NAMALWA (cell line): ENCODE data around the gene MLN.

ENCODE experiments used
- DNase-seq: peaks from one replicate; pipeline ENCODE4 v3.0.0-alpha.2; 2015; ENCODE audit warnings: low spot score

MLN gene

DNA sequence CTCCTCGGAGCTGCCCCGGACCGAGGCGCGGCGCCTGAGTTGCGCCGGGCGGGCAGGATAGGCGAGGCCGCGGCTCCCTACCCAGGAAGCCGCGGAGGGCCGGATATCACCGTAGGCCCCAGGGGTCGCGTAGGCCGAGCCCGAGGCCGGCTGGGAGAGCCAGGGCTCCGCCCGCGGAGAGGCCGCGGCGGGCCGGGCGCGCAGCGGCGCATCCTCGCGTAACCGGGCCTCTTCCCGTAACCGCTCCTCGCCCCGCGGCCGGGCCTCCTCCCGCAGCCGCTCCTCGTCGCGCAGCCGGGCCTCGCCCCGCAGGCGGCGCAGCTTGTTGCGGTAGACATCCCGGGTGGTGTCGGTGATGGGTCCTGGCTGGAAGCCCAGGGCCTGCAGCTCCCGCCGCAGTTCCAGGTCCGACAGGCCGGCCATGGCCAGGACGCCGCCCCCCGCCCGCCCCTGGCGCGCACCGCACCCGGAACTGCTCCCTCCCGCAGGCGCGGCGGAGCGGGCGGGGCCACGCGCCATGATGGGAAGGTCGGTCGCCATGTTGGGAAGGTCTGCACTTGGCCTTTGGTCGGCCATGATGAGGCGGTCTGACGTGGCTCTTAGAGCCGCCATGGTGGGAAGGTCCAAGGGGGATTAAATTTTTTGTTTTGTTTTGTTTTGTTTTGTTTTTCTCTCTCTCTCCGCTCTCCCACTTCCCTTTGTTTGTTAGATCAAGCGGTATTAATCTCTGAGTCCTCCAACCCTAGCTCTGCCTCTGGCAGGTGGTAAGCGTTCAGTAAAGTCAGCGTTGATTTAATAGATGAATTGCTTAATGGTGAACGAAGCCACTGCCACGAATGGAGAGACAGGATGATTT lies 14.9 kb downstream of the MLN start, which contains the start of gene LEMD2:
TSS of gene LEMD2 (minus strand) at position 437 of the 856 bp plus-strand sequence. CDS start at position 423, 14 bp downstream.
- peak; percentile 91 for DNase-seq

DNA sequence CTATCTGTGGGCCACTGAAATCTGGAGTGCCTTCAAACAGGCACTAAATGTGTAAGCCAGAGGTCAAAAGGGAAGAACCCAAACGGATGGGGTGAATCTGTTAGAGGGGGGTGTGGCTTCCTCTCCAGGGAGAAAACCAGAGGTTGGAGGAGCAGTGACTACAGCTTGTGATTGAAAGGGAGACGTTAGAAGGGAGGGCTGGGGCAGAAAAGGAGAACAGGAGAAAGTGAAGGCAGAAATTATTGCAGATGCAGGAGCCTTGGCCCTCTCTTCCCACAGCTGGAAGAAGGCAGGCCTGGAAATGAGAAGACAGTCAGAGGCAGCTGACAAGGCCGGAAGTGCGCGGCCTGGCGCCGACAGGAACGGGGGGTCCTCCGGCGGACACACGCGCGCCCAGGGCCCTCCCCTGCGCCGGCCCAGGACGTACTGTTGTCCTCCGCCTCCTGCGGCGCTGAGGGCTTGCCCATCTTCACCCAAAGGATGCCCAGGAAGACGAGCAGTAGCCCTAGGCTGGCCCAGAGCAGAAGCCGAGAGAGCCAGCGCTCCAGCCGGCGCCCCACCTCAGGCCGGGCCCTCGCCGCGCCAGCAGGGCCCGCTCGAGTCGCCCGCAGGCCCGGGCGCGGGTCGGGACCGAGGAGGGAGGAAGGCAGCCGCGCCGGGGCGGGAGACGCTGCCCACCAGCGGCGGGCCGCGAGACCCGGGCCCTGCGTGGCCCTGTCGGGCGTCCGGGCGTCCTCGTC lies 15.7 kb downstream of the MLN start:
- DNase-seq = peak; percentile 75

DNA sequence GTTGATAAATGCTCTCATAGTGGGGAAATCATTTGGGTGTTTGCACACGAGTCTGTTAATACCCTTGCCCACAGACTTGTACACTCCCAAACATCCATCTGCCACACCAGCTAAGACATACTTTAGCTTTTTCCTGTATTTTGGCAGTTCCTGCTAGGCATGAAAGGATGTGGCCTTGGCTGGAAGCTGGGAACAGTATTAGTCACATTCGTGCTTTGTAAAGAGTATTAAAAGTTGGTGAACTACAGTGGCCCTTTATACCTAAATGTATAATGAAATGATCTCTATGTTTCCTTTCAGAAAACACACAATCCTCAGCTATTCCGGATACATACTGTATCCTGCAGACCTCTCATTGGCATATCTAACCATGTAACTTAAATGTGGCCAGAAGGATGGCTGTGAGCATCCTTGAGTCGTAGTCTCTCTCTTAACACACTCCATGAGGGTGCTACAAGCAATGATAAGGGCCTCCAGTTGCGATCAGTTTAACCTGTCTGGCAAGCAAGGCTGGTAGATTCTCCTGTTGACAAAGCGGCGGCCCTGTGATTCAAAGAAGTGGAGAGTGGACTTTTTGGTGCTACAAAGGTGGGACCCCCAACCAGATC lies 16.4 kb downstream of the MLN start:
- DNase-seq = no peak

GRCh38 chr6:33786736-33787135 lies 17.1 kb downstream of the MLN start:
- DNase-seq = no peak

DNA sequence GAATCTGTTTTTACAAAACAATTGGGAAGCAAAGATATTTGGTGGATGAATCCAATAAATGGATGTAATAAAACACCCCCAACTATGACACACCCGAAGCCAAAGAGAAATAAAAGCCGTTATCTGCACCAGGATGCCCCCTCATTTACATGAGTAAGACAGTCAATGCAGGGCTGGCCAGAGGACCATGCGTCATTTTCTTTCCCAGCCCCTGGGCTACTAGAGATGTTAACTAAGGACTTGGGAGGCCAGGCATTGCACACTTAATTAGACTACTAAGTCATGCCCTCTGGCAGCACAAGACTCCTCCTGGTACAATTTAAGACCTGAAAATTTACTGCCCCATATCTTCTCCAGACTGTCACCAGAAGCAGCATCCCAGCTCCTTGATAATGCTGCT lies 18.0 kb downstream of the MLN start:
- DNase-seq = no peak

DNA sequence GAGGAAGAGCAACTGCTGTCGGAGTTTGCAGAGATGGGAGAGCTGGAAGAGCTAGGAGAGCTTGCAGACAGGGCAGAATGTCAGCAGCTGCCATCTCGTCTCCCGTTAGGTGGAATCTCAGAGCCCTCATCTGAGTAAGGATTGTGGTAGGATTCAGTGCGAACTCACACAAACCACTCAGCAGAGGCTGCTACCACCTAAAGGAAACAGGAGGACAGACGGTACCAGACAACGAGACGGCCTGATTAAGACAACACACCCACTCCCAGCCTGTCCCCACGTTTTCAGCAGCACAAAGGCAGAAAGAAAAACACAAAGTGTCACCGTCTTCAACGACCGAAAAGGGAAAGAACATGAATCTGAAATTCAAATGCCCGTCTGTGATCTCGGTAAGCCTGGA lies 19.0 kb downstream of the MLN start:
- DNase-seq = no peak

GRCh38 chr6:33783781-33784520 lies 19.9 kb downstream of the MLN start:
- no peak for DNase-seq

GRCh38 chr6:33782561-33782960 lies 21.2 kb downstream of the MLN start:
- DNase-seq = no peak

DNA sequence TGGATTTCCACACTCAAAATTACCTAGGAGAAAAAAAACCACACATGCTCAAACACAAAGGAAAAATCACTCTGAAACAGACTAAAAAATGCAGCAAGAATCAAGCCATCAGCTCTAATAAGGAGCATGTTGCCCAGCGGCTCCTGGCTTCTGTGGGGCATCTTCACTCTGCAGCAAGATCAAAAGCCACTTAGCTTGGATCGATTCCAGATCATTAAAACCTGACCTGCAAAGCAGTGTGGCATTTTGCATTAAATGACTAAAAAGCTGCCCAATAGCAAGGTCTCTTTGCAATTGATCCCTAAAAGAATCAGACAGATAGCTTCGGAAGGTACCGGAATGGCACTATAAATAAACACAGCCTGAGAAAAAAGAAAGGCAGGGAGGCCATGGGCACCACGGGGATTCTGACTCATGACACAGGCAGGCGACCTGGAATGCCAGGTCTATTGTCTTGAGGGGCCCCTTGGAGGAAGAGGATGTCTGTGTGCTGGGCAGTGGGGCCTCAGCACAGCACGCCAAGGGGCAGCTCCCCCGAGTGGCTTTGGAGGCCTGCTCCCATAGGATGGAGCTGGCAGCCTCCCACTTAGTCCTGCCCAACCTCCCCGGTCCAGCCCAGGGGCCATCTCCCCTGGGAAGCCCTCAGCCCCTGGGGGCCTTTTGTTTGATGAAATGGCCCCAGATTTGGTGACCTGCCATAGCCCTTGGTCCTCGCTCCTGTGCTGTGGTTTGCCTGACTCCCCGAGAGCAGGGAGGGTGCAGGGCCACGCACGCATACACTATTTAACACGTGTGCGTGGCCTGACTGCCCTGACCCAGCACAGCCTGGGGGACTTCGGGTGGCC lies 22.4 kb downstream of the MLN start:
- no peak for DNase-seq

GRCh38 chr6:33779895-33780294 lies 23.9 kb downstream of the MLN start:
- no peak for DNase-seq

DNA sequence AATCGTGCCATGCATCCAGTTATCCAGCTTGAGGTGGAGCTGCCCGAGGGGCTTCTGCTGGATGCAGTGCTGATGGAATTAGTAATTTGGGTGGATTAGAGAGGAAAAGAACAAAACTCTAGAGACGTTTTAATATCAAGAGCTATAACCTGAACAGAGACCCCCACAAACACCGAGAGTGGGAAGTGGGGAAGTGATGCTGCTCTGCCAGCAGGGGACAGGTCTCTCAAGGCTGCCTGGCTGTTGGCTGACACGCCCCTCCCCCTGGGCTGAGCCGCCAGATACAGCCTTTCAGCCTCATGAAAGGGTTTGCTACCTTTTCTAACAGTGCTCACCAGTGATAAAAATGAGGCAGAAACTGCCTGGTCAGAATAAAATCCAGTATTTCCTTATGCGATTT lies 24.5 kb downstream of the MLN start:
- DNase-seq = no peak

- no peak for DNase-seq
These were observed 25.2 kb downstream of the MLN start for GRCh38 chr6:33778444-33779121.

DNA sequence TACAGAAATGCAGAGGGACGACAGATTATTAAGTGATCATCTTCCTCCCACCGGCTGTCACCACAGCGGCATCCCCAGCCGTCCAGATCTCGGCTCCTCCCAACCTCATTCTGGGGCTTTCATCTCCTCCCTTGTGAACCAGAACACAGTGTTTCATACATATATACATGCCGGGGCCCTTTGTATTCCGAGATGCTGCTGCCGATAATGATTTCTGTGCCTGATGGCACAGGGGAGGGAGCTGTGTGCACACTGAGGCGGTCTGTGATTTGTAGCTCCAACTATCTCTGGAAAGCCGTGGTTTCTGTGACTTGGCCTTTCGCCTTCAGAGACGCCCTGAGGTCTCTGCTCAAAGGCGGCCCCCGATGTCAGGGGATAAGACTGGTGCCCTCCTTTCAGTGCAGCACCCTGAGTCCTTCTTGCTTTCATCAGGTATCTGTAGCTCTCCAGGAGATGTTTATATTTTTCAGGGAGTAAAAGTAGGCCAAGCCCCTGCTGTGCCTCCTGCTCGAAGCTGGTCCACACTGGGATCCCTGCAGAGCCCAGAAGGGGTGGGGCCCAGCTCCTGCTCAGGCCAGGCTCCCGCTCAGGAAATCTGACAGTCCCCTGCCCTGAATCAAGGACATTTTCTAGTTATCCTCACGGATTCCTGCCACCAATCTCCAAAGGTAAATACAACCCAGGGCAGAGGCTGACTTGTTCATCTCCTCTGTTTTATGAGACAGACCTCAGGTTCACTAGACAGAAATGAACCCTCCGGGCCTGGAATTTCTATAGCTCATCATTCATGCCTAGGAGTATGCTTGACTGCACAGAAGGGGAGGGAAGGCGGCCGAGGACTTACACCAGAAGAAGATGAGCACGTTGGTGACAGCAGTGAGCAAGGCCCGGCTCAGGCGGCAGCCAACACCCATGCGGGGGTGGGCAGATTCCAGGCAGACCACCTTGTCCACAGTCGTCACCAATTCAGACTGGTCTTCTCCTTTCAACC lies 26.1 kb downstream of the MLN start:
- DNase-seq = no peak

GRCh38 chr6:33776764-33777163 lies 27.0 kb downstream of the MLN start:
- no peak for DNase-seq

GRCh38 chr6:33776186-33776585 lies 27.6 kb downstream of the MLN start:
- DNase-seq = no peak

GRCh38 chr6:33774774-33775173 lies 29.0 kb downstream of the MLN start:
- no peak for DNase-seq

GRCh38 chr6:33772902-33773472 lies 30.8 kb downstream of the MLN start:
- no peak for DNase-seq

GRCh38 chr6:33772082-33772830 lies 31.5 kb downstream of the MLN start:
- DNase-seq = no peak
